GM03348 (cell line): ENCODE results near the gene PTPRN2.
"Not testable (repeated sequence)": the region's sequence is repeated elsewhere in the genome, so short reads cannot be mapped to it uniquely, and the experiment has no call there.

Source experiments
- DNase-seq: peaks from one replicate; pipeline ENCODE4 v3.0.0; 2012; ENCODE audit warnings: low spot score

Gene PTPRN2

DNA sequence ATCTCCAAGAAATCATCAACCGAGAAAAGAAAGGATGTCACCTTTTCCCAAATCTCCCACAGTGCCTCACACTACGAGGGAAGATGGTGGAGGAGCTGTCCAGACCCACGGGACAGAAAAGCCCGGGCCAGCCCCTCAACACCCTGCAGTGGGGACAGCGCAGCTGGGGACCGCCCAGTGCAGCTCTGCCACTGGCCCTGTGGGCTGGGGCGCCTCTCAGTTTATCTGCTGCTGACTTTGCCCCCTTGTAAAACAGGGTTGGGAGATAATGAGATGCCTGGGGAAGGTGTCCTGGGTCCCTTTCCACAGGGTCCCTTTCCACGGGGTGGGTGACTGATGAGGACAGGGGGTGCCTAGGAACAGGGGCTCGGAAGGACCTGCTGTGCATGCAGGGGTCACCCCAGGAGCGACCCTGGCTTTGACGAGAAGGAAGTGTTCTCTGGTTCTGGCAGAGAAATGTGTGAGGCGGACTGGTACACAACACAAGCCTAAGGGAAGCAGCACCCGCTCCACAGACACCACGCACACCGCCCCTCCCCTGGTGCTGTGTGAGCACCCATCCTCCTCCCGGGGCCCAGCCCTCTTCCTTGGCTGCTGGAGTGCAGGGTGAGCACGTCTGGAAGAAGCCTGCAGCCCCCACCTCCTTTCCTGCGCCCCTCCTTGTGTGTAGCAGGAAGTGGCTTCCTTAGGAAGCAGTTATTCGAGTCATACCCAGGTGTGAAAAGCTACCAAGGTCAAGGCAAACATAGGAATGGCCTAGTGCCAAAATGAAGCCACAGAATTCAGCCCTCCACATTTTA, 911.0 kb downstream of the PTPRN2 start:
- no peak for DNase-seq

- DNase-seq: no peak
These were observed 911.6 kb downstream of the PTPRN2 start for GRCh38 chr7:157676001-157676400.

- no peak for DNase-seq
These were observed 912.1 kb downstream of the PTPRN2 start for GRCh38 chr7:157675427-157675927.

DNA sequence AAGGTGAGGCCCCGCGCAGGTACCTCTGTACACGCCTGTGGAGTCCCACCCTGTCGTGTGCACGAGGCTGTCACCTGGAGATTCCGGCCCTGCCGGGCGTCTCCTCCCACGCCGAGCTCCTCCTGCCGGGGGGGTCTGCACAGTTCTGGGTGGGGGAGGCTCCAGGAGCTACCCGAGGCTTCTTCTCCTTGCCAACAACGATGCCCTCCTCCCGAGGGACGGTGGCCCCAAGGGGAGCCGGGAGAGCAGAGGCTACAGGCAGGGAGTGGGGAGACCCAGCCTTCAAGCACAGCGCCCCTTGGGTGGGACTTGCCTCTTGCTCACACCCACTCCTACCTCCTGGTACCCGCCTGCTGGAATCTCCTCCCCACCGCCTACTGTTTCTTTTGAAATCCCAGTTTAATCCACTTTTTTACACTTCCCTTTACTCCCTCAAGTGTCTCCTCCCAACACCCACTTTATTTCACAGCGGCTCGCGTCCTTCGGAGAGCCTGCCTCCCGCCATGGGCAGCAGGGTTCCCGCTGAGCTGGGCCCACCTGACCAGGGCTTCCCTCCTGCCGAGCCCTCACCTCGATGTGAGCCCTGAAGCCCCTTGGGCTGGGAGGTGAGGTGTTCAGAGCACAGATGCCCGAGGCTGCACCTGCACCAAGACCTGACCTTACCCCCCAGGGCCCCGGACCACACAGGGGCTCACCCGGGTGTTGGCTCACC, 912.8 kb downstream of the PTPRN2 start:
- no peak for DNase-seq

DNA sequence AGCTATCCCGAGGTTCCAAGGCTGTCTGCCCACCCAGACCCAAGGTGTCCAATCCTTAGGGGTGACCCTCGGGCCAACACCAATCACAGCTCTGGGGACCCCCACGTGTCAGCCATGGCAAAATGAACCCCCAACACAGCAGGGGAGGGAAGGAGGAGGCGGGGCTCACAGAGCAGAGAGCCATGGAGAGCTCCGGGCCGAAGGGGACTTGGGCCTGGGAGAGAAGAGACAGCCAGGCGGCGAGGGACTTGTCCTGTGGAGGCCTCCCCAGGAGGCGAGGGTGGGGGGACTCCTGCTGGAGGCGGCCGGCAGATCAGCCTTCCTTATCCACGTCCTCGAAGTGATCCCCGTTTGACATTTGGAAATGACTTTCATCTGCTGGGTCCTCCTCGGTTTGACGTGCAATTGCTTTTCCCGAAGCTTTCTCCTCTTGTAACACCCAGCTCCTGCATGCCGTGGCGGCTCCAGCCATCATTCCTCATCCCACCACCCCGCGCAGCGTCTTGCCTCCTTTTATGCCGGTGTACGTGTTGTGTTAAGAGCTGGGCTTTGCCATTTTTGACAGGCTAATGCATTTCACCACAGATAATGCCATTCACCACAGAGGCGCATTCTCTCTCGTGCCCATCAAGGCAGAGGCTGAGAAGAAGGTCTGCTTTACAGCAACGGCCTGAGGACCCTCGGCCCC, 913.5 kb downstream of the PTPRN2 start:
- DNase-seq: no peak

DNA sequence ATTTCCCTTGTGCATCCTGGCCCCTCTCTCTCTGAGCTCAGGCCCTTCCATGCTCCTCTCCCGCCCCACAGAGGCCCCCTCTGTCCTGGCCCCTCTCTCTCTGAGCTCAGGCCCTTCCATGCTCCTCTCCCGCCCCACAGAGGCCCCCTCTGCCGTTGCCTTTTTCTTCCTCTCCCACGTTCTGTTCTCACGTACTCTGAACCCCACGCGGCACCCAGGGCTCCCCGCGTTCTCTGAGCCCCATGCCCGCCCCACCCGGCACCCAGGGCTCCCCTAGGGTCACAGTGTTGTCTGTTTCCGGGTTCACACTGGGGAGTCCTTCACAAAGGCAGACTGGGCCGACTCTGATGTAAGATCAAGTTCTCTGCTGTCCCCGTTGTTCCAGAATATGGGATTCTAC, 914.0 kb downstream of the PTPRN2 start:
- no peak for DNase-seq

DNA sequence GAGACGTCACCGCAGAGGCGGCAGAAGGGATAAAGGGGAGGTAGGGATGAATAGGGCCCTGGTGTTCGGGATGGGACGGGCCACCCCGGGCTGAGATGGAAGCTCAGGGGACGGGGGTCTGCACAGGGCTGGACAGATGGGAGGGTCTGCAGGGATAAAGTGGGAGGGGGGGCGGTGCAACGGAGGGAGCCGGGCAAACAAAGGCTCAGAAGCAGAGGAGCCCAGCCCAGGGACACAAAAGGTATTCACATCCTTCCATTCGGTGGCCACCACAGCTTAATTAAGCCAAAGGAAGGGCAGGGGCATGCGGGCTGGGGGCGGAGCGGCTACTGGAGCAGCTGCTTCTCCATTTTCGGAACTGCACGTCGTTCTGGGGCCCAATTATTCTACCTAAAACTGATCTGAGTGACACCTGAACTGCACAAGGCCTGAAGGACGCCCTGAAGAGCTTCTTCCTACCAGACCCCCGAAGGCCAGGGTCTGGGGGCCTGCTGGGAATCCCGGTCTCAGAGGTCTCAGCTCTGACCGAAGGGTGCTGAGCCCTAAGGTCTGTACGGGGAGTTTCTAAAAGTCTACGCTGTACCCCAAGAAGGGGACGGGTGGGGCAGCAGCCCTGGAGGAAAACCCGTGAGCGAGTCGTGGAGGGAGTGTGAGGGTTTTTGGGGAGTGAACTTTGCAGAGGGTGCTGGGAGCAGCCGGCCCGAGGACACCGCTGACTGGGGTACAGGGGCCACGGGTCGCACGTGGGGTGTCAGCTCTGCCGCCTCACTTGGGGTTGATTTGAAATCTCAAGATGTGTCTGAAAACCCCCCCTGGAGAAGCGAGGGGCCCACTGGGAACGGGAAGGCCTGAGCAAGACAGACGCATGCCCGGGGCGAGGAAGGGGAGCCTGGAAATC, 916.0 kb downstream of the PTPRN2 start:
- no peak for DNase-seq

DNA sequence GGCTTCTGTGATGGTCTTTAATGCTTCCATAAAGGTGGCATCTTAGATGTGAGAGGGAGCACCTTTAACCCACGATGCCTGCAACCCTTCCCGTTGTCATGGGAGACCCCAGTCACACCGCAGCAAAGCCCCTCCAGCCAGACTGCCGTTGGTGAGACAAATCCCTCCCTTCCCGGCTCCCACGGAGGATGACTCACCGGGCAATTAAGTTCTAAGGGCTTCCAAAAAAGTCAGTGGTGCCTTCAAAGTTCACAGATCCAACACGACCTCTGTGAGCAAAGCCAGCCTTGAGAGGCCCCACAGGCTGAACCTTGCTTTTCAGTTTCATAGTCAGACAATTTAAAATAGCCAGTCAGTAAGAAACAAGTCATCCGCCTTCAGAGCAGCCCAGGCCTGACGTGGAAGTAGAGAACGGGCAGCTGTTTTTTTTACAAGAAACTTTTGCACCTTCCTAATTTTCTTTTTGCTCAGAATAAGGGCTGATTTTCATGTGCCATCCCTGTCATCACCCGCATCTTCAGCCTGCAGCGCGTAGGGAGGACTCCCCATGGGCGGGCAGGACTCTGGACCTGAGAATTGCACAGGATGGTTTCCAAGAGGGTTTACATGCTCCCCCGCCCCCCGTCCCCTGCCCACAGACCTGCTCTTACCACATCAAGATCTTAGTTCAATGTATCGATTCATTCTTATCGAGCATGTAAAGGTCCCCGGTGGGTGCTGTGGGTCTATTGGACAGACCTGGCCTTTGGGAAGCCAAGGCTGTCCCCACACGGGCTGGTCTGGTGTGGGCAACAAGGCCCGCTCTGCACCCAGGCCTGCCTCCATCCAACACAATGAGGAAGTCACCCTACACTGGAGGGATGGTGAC, 916.9 kb downstream of the PTPRN2 start:
- DNase-seq: no peak

- DNase-seq: no peak
These were observed 917.8 kb downstream of the PTPRN2 start for GRCh38 chr7:157669768-157670351.

GRCh38 chr7:157668884-157669767, 918.5 kb downstream of the PTPRN2 start:
- DNase-seq: no peak

- DNase-seq: no peak
These were observed 919.3 kb downstream of the PTPRN2 start for GRCh38 chr7:157668221-157668883.

DNA sequence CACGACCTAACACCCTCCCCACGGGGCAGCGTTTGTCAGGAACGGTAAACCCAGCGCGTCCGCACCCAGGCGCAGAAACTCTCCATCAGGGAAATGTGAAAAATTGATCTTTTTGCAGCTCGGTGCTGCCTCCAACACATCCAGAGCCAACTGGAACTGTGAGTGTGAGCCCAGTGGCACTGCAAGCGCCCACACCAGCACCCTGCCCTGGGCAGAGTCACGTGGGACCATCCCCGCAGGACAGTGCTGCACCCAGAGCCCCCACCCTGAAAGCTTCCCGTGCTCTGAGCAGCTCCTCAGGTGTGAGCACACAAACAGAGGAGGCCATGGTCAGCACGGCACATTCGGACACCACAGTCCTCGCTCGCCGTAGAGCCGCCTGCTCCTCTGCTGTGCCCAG, 919.9 kb downstream of the PTPRN2 start:
- no peak for DNase-seq

- DNase-seq: no peak
These were observed 920.4 kb downstream of the PTPRN2 start for GRCh38 chr7:157667261-157667660.

GRCh38 chr7:157666530-157667040, 921.0 kb downstream of the PTPRN2 start:
- no peak for DNase-seq

- not testable (repeated sequence) for DNase-seq
These were observed 922.0 kb downstream of the PTPRN2 start for GRCh38 chr7:157665634-157665988.

GRCh38 chr7:157664871-157665633, 922.6 kb downstream of the PTPRN2 start:
- DNase-seq: no peak

GRCh38 chr7:157664034-157664433, 923.6 kb downstream of the PTPRN2 start:
- DNase-seq: no peak
